Mucosa of descending colon (tissue), 3 donors: ENCODE results near the gene HIF1AN. TPM values are rescaled to one million over a fixed set of nuclear protein-coding genes. Genes with fewer than 3 reads are reported as not detected.

ENCODE experiments used
- ATAC-seq: fragments of 200-7000 bp; cut with Tn5 transposase; one replicate; pipeline ENCODE4 v1.9.1; 2020; ENCODE audit warnings: mild to moderate bottlenecking, moderate library complexity
- DNase-seq, 3 donors: peaks; one replicate each; pipeline ENCODE4 v3.0.0-alpha.2; 2020
- H3K36me3 ChIP-seq: fragments of 200-600 bp; one replicate; pipeline ENCODE4 v1.8.0; 2021; ENCODE audit warnings: low read depth, mild to moderate bottlenecking
- H3K4me1 ChIP-seq: fragments of 200-600 bp; one replicate; pipeline ENCODE4 v1.8.0; 2021; ENCODE audit warnings: low read depth, mild to moderate bottlenecking
- H3K4me3 ChIP-seq: fragments of 200-600 bp; one replicate; pipeline ENCODE4 v1.8.0; 2021; ENCODE audit warnings: mild to moderate bottlenecking
- H3K9me3 ChIP-seq: fragments of 200-600 bp; one replicate; pipeline ENCODE4 v1.8.0; 2021; ENCODE audit warnings: mild to moderate bottlenecking
- intact Hi-C, 2 donors: fragments of 100-400 bp; cut with DNase I in 1 of 2; cut with micrococcal nuclease in 1 of 2; formaldehyde crosslinking; loops; one replicate each; pipeline versions ENCODE4 v1.11.0 to v1.11.1; 2022; cut with DNase I, micrococcal nuclease
- total RNA-seq, 3 donors: library from RNA; stranded (reverse); fragmentation: NEBNext Ultra II Directional in 2 of 3; extraction: Animal tissue kit (Norgen Biotek cat#: 25700) in 2 of 3; gene quantifications; one replicate each; pipeline versions ENCODE4 v1.2.1 to v1.2.4, GENCODE V29; 2021 to 2023
- TF ChIP-seq, protein P1 (sequence below): fragments of 200-600 bp; IDR thresholded peaks from one replicate; pipeline ENCODE4 v1.8.0; 2022; ENCODE audit warnings: antibody characterized with exemption, mild to moderate bottlenecking
- donor health status: DM: no; HTN: no; CAD: no; lungs with moderate emphysema.
- donor health status: DM: no; HTN: no; CAD: no.
- donor health status: DM: no; HTN: yes; CAD: no.

Gene HIF1AN
- total RNA-seq, 3 donors from 2014 or later, result 34.0 to 50.6 (median 42.3) TPM

DNA sequence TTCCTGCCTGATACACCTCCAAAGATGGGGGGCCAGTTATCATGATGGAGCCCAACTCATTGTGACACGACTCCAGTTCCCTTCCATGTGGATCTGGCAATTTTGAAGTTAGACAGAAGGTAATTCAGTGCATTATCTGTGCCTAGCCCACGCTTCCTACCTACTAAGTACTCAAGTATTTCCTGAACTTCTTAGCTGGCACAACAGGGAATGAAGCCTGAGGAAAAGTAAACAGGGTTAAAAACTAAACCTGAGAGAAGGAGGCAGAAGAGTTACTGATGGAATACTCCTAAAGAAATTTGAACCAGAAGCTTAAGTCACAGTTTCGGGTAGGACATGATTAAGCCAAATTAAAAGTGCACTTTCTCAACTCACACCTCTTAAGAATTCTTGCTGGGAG lies 14.9 kb upstream of the HIF1AN start:
- TF ChIP-seq, protein P1, sequence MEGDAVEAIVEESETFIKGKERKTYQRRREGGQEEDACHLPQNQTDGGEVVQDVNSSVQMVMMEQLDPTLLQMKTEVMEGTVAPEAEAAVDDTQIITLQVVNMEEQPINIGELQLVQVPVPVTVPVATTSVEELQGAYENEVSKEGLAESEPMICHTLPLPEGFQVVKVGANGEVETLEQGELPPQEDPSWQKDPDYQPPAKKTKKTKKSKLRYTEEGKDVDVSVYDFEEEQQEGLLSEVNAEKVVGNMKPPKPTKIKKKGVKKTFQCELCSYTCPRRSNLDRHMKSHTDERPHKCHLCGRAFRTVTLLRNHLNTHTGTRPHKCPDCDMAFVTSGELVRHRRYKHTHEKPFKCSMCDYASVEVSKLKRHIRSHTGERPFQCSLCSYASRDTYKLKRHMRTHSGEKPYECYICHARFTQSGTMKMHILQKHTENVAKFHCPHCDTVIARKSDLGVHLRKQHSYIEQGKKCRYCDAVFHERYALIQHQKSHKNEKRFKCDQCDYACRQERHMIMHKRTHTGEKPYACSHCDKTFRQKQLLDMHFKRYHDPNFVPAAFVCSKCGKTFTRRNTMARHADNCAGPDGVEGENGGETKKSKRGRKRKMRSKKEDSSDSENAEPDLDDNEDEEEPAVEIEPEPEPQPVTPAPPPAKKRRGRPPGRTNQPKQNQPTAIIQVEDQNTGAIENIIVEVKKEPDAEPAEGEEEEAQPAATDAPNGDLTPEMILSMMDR, result no peak
- ATAC-seq, result no peak
- DNase-seq, result no peak
- no peaks in the 10 kb centered on the region for H3K36me3 ChIP-seq
- intact Hi-C loops, result no loop called here
- H3K4me1 ChIP-seq, result peaks cover 10% of the 10 kb centered on the region
- H3K4me3 ChIP-seq, result no peak overlapping the region
- no peaks in the 10 kb centered on the region for H3K9me3 ChIP-seq

DNA sequence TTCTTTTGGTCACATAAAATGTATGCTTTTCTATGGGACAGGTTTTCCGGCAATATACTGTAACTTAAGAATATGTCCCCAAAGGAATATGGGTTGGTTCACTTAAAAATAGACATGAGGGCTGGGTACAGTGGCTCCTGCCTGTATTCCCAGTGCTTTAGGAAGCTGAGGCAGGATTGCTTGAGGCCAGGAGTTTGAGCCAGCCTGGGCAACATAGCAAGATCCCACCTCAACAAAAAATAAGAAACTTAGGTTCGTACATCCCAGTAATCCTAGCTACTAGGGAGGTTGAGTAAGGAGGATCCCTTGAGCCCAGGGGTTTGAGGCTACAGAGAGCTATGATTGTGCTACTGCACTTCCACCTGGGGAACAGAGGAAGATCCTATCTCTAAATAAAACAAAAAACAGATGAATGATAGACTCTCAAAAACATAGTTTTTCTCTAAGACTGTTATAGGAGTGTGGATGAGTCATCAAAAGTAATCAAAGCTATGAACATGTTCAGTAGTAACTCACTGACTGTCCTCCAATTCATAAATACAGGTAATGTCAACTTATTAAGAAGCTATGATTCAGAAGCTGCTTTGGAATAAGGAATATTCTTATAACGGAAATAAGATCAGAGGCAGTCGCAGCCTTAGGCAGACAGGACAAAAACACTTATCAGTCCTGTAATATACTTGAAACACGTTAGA lies 13.5 kb upstream of the HIF1AN start:
- ATAC-seq (no peak), DNase-seq (no peak)
- no peaks in the 10 kb centered on the region for H3K9me3 ChIP-seq
- TF ChIP-seq, protein P1, result no peak
- H3K36me3 ChIP-seq, result no peaks in the 10 kb centered on the region
- intact Hi-C loops, result no loop called here
- peaks cover 10% of the 10 kb centered on the region for H3K4me1 ChIP-seq
- no peak overlapping the region for H3K4me3 ChIP-seq

DNA sequence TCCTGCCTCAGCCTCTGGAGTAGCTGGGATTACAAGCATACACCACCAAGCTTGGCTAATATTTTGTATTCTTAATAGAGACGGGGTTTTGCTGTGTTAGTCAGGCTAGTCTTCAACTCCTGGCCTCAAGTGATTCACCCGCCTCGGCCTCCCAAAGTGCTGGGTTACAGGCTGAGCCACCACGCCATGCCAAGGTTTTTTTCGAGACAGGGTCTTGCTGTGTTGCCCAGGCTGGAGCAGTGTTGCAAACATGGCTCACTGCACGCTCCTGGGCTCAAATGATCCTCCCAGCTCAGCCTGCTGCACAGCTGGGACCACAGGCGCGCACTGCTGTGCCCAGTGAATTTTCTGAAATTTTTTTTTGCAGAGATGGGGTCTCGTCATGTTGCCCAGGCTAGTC lies 12.8 kb upstream of the HIF1AN start:
- TF ChIP-seq, protein P1, result no peak
- H3K4me1 ChIP-seq, result peaks cover 13% of the 10 kb centered on the region
- no peaks in the 10 kb centered on the region for H3K9me3 ChIP-seq
- no peak overlapping the region for H3K4me3 ChIP-seq
- no peaks in the 10 kb centered on the region for H3K36me3 ChIP-seq
- DNase-seq (no peak), ATAC-seq (no peak)
- intact Hi-C loops, result no loop called here

DNA sequence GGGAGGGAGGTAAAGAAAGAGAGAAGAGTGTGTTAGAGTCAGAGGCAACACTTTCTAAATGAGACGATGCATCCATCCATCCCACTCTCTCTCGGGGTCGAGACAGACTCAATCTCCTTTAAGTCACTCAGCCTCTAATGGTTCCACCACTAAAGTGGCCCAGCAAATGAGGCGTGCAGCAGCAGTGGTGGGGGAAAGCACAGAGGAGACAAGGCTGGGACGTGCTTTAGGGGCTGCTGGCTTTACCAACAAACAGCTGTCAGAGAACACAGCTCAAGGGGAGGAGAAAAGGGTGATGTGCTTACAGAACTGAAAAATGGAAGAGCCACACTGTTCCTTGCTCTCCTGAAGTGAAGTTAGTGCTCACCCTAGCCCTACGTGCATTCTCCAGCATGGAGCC lies 11.5 kb upstream of the HIF1AN start:
- no peaks in the 10 kb centered on the region for H3K9me3 ChIP-seq
- no peak overlapping the region for H3K4me3 ChIP-seq
- H3K36me3 ChIP-seq, result no peaks in the 10 kb centered on the region
- DNase-seq, result no peak
- H3K4me1 ChIP-seq, result peaks cover 15% of the 10 kb centered on the region
- no peak for ATAC-seq
- TF ChIP-seq, protein P1, result no peak
- intact Hi-C loops, result no loop called here

DNA sequence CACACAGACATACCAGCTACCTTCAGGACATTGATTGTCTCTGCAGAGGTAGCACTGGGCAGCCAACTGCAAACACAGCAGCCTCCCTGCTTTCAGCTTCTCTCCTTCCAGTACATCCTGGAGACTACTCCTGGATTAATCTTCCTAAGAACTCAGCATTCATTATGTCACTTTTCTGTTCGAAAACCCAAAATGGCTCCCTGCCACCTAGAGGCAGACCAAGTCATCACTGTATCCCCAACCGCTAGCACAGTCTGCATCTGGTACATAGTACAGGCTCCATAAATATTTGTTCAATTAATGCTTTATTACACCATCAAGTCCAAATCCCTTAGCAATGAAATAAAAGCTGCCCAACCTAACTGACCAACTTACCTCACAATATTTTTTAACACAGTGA lies 11.1 kb upstream of the HIF1AN start:
- H3K9me3 ChIP-seq, result no peaks in the 10 kb centered on the region
- H3K4me1 ChIP-seq, result peaks cover 11% of the 10 kb centered on the region
- TF ChIP-seq, protein P1, result no peak
- no peak overlapping the region for H3K4me3 ChIP-seq
- no peaks in the 10 kb centered on the region for H3K36me3 ChIP-seq
- intact Hi-C loops, result no loop called here
- no peak for ATAC-seq
- DNase-seq, result no peak
